SK-N-SH (cell line): Measurements from ENCODE around the gene C16orf54. TPM values are rescaled to one million over a fixed set of nuclear protein-coding genes. Genes with fewer than 3 reads are reported as not detected.
A peak's percentile ranks its signal among the peaks of the same experiment; 100 is the strongest.
"Not testable (repeated sequence)": the region's sequence is repeated elsewhere in the genome, so short reads cannot be mapped to it uniquely, and the experiment has no call there.

Experiments
- CTCF ChIA-PET: fragments of 300-600, 350-600 bp; formaldehyde crosslinking; extraction: SDS; loops from one replicate; lab custom pipeline; 2021; lab: Yijun Ruan, JAX
- POLR2A ChIA-PET: fragments of 350-600 bp; sonication (Branson Sonifier 250); formaldehyde crosslinking; extraction: SDS; loops from one replicate; lab custom pipeline; 2020; ENCODE audit warnings: antibody characterized with exemption, inconsistent platforms; lab: Yijun Ruan, JAX
- DNase-seq: peaks from one replicate; pipeline ENCODE4 v3.0.0; 2012
- H2AFZ ChIP-seq: fragments of 200-600 bp; sonication (generic); 2 replicates; pipeline ENCODE4 v1.8.1; 2016; ENCODE audit warnings: antibody characterized with exemption, mild to moderate bottlenecking, low read depth
- H3F3A ChIP-seq: fragments of 200-600 bp; sonication (generic); replicated peaks from 2 replicates; pipeline ENCODE3; 2016; ENCODE audit warnings: antibody characterized with exemption, mild to moderate bottlenecking; ENCODE audit not compliant: insufficient read depth
- H3K27ac ChIP-seq, 2 experiments: fragments of 200-500 bp in 1 of 2; fragments of 200-600 bp in 1 of 2; sonication (Bioruptor generic) in 1 of 2; sonication (generic), shearing (Covaris generic) in 1 of 2; 2 replicates each; pipeline versions ENCODE4 v1.5.1 to v1.6.1; 2014 to 2016; ENCODE audit warnings: low read depth in 2 of 2, inconsistent platforms in 1 of 2, low read length in 1 of 2, mild to moderate bottlenecking in 1 of 2, mixed read lengths in 1 of 2
- H3K27me3 ChIP-seq: fragments of 200-600 bp; sonication (generic), shearing (Covaris generic); 2 replicates; pipeline ENCODE4 v1.6.1; 2016; ENCODE audit warnings: mixed run types; ENCODE audit not compliant: insufficient read depth
- H3K36me3 ChIP-seq, 2 experiments: fragments of 200-500 bp in 1 of 2; fragments of 200-600 bp in 1 of 2; sonication (Bioruptor generic) in 1 of 2; sonication (generic) in 1 of 2; replicated peaks in 1 of 2; 2 replicates each; pipeline versions ENCODE3 to v1.5.1; 2014 to 2016; ENCODE audit warnings: low read length in 1 of 2, mild to moderate bottlenecking in 1 of 2; ENCODE audit not compliant: insufficient read depth in 2 of 2, control insufficient read depth in 1 of 2
- H3K4me1 ChIP-seq, 2 experiments: fragments of 200-500 bp in 1 of 2; fragments of 200-600 bp in 1 of 2; sonication (Bioruptor generic) in 1 of 2; sonication (generic), shearing (Covaris generic) in 1 of 2; 2 replicates each; pipeline versions ENCODE4 v1.5.1 to v1.6.1; 2014 to 2016; ENCODE audit warnings: low read depth in 1 of 2, low read length in 1 of 2, mixed run types in 1 of 2; ENCODE audit not compliant: insufficient read depth in 2 of 2, control insufficient read depth in 1 of 2
- H3K4me2 ChIP-seq: fragments of 200-600 bp; sonication (generic), shearing (Covaris generic); 2 replicates; pipeline ENCODE4 v1.6.1; 2017; ENCODE audit warnings: mixed run types
- H3K4me3 ChIP-seq, 2 experiments: fragments of 200-500 bp in 1 of 2; fragments of 200-600 bp in 1 of 2; sonication (Bioruptor generic) in 1 of 2; sonication (generic), shearing (Covaris generic) in 1 of 2; 2 replicates each; pipeline versions ENCODE4 v1.5.1 to v1.8.1; 2014 to 2016; ENCODE audit warnings: low read depth in 2 of 2, inconsistent platforms in 1 of 2, low read length in 1 of 2, mild to moderate bottlenecking in 1 of 2, mixed read lengths in 1 of 2, moderate library complexity in 1 of 2
- H3K79me2 ChIP-seq: fragments of 200-600 bp; sonication (generic); 2 replicates; pipeline ENCODE4 v1.8.1; 2017; ENCODE audit warnings: mild to moderate bottlenecking; ENCODE audit not compliant: insufficient read depth
- H3K9ac ChIP-seq: fragments of 200-600 bp; sonication (generic); 2 replicates; pipeline ENCODE4 v1.6.1; 2017; ENCODE audit warnings: mixed run types
- H3K9me2 ChIP-seq: fragments of 200-600 bp; sonication (generic); 2 replicates; pipeline ENCODE4 v1.6.1; 2017; ENCODE audit warnings: mixed run types
- H3K9me3 ChIP-seq: fragments of 200-600 bp; sonication (generic); 2 replicates; pipeline ENCODE4 v1.6.1; 2017; ENCODE audit warnings: mixed run types, mild to moderate bottlenecking, moderate library complexity
- H4K20me1 ChIP-seq: fragments of 200-600 bp; sonication (generic); 2 replicates; pipeline ENCODE4 v1.6.1; 2017; ENCODE audit warnings: mild to moderate bottlenecking, mixed run types; ENCODE audit not compliant: insufficient read depth
- RAD21 ChIP-seq: IDR thresholded peaks from 2 replicates; pipeline ENCODE4 v1.6.1; 2012; ENCODE audit warnings: mild to moderate bottlenecking, low read length
- RFX5 ChIP-seq: IDR thresholded peaks from 2 replicates; pipeline ENCODE4 v1.6.1; 2012; ENCODE audit warnings: mild to moderate bottlenecking, improper control_type of control experiment, low read length
- SMC3 ChIP-seq: IDR thresholded peaks from 2 replicates; pipeline ENCODE4 v1.6.1; 2012; ENCODE audit warnings: low read depth, low read length, improper control_type of control experiment
- WGBS: methylation state at CpG from one replicate; pipeline ENCODE4 v1.1.6; 2017; ENCODE audit warnings: low lambda C conversion rate; 5-methylcytosine and 5-hydroxymethylcytosine counted together
- polyA plus RNA-seq, 3 experiments: library from polyadenylated mRNA; depleted of rRNA; stranded (reverse); fragments of >200 nt; gene quantifications; 2 replicates each; pipeline ENCODE4 v1.2.3, GENCODE V29; 2012
- TF ChIP-seq, protein P1 (sequence below): fragments of 200-600 bp; sonication (generic); IDR thresholded peaks from 2 replicates; pipeline ENCODE4 v1.6.1; 2017; ENCODE audit warnings: antibody characterized with exemption, mild to moderate bottlenecking, moderate library complexity

C16orf54 gene
- polyA plus RNA-seq, 1 of the 3 experiments (the other 2 are of a cell fraction): not detected

- 50% methylated on average over 23 of the region's 24 CpGs for WGBS
Measured at GRCh38 chr16:29721167-29721879, 24.5 kb downstream of the C16orf54 start.

GRCh38 chr16:29720703-29721102 is 25.1 kb downstream of the C16orf54 start:
- H3K79me2 ChIP-seq: no peaks in the 10 kb centered on the region
- ChIA-PET CTCF (interaction anchor here (0.7 to 1.7 kb wide), 3 partner anchors 9 to 79 kb away, joined by 3 to 9 read pairs (median 4); no protein-coding TSS in a partner anchor), POLR2A (interaction anchor here (0.6 kb wide), 1 partner anchor 301 kb away, joined by 3 read pairs; no protein-coding TSS in a partner anchor)
- no peaks in the 10 kb centered on the region for H3K36me3 ChIP-seq
- 84% methylated on average over 5 of the region's 5 CpGs for WGBS
- no peaks in the 10 kb centered on the region for H3K27me3 ChIP-seq
- H2AFZ ChIP-seq: no peak overlapping the region
- DNase-seq: no peak
- TF ChIP-seq, protein P1, sequence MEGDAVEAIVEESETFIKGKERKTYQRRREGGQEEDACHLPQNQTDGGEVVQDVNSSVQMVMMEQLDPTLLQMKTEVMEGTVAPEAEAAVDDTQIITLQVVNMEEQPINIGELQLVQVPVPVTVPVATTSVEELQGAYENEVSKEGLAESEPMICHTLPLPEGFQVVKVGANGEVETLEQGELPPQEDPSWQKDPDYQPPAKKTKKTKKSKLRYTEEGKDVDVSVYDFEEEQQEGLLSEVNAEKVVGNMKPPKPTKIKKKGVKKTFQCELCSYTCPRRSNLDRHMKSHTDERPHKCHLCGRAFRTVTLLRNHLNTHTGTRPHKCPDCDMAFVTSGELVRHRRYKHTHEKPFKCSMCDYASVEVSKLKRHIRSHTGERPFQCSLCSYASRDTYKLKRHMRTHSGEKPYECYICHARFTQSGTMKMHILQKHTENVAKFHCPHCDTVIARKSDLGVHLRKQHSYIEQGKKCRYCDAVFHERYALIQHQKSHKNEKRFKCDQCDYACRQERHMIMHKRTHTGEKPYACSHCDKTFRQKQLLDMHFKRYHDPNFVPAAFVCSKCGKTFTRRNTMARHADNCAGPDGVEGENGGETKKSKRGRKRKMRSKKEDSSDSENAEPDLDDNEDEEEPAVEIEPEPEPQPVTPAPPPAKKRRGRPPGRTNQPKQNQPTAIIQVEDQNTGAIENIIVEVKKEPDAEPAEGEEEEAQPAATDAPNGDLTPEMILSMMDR: no peak
- no peaks in the 10 kb centered on the region for H3K9me2 ChIP-seq
- no peak overlapping the region for H3K4me3 ChIP-seq
- H3K9me3 ChIP-seq: no peaks in the 10 kb centered on the region
- H3K4me2 ChIP-seq: no peak overlapping the region
- H3F3A ChIP-seq: no peaks in the 10 kb centered on the region
- H3K27ac ChIP-seq: no peak overlapping the region
- H4K20me1 ChIP-seq: no peaks in the 10 kb centered on the region
- no peaks in the 10 kb centered on the region for H3K4me1 ChIP-seq
- H3K9ac ChIP-seq: no peak overlapping the region

More at GRCh38 chr16:29721167-29721879, 24.5 kb downstream of the C16orf54 start:
- H3K36me3 ChIP-seq, H3K4me3 ChIP-seq, H4K20me1 ChIP-seq, H3K27me3 ChIP-seq, H3F3A ChIP-seq, H3K4me1 ChIP-seq, H3K79me2 ChIP-seq, H3K9ac ChIP-seq, DNase-seq, H3K9me3 ChIP-seq, H3K9me2 ChIP-seq, H3K27ac ChIP-seq, H3K4me2 ChIP-seq: not testable (repeated sequence)
- CTCF ChIA-PET: interaction anchor here (0.7 to 3.8 kb wide), 7 partner anchors 8 to 79 kb away, joined by 3 to 22 read pairs (median 4); no protein-coding TSS in a partner anchor
- POLR2A ChIA-PET: interaction anchor here (0.6 kb wide), 1 partner anchor 300 kb away, joined by 3 read pairs; no protein-coding TSS in a partner anchor
- TF ChIP-seq RFX5 (peak; percentile 86), RAD21 (peak; percentile 70), SMC3 (peak; percentile 62)
- TF ChIP-seq, protein P1: peak; percentile 52
- 0 out of 2 replicates have a peak overlapping the region, but pooled peaks have one; percentile 35 for H2AFZ ChIP-seq
